ENCODE measurements around the gene COX20.

Gene COX20

GRCh38 chr1:244876228-244876910 lies 40.9 kb downstream of the COX20 start:
- no peak for DNase-seq (ENCODE audit: low read depth)

GRCh38 chr1:244878681-244879080 lies 43.2 kb downstream of the COX20 start:
- DNase-seq (ENCODE audit: low read depth), result no peak

- no peak for DNase-seq (ENCODE audit: low read depth)
Observed at GRCh38 chr1:244881552-244882280, 46.3 kb downstream of the COX20 start.

GRCh38 chr1:244887281-244887680 lies 51.8 kb downstream of the COX20 start:
- no peak for DNase-seq (ENCODE audit: low read depth)

- no peak for DNase-seq (ENCODE audit: low read depth)
Observed at GRCh38 chr1:244893836-244894235, 58.4 kb downstream of the COX20 start.
